Measurements from ENCODE around the gene SRSF3. TPM values are rescaled to one million over a fixed set of nuclear protein-coding genes. Genes with fewer than 3 reads are reported as not detected.

Gene SRSF3
- total RNA-seq, 1 donor: 438 TPM

GRCh38 chr6:36621371-36621855 lies 27.3 kb downstream of the SRSF3 start:
- Histone ChIP-seq H3K27me3 (ENCODE audit: insufficient read depth, low read length) (no peaks in the 10 kb centered on the region), H3K4me3 (ENCODE audit: low read length) (no peak overlapping the region), H3K9me3 (ENCODE audit: low read depth, low read length) (no peaks in the 10 kb centered on the region), H3K4me1 (ENCODE audit: insufficient read depth, low read length) (peaks cover 50% of the 10 kb centered on the region)

DNA sequence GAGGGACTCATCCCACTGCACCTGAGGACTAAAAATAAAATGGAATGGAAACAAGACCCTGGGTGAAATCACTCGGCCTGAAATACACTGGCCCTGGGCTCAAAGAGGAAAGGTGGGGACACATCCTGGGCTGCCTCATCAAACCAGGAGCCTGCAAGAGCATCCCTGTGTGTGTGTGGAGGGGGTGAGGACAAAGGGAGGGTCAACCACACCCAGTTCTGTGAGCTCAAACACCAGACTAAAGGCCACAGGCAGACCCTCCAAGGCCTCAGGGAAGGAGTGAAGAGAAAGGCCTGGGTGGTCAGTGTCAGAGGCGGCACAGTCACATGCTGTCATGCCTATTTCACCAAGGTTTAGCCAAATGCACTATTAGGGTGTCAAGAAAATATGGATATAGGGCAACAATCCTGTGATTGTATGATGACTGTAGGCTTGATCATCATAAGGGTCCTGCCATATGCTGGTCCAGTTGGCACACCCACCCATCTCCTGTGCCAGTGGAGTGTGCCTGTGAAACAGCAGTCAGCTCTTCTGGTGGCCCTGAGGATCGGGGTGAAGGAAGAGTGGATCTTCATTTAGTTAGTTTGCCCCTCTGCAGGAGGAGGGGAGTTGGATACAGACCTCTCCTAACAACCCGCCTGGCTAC lies 28.9 kb downstream of the SRSF3 start:
- Histone ChIP-seq H3K9me3 (ENCODE audit: low read depth, low read length) (no peaks in the 10 kb centered on the region), H3K27me3 (ENCODE audit: insufficient read depth, low read length) (no peaks in the 10 kb centered on the region), H3K4me1 (ENCODE audit: insufficient read depth, low read length) (peaks cover 42% of the 10 kb centered on the region), H3K4me3 (ENCODE audit: low read length) (no peak overlapping the region)

- Histone ChIP-seq H3K27me3 (ENCODE audit: insufficient read depth, low read length) (no peaks in the 10 kb centered on the region), H3K9me3 (ENCODE audit: low read depth, low read length) (no peaks in the 10 kb centered on the region), H3K4me1 (ENCODE audit: insufficient read depth, low read length) (peaks cover 43% of the 10 kb centered on the region), H3K4me3 (ENCODE audit: low read length) (no peak overlapping the region)
Measured at GRCh38 chr6:36623547-36624459, 29.6 kb downstream of the SRSF3 start.

DNA sequence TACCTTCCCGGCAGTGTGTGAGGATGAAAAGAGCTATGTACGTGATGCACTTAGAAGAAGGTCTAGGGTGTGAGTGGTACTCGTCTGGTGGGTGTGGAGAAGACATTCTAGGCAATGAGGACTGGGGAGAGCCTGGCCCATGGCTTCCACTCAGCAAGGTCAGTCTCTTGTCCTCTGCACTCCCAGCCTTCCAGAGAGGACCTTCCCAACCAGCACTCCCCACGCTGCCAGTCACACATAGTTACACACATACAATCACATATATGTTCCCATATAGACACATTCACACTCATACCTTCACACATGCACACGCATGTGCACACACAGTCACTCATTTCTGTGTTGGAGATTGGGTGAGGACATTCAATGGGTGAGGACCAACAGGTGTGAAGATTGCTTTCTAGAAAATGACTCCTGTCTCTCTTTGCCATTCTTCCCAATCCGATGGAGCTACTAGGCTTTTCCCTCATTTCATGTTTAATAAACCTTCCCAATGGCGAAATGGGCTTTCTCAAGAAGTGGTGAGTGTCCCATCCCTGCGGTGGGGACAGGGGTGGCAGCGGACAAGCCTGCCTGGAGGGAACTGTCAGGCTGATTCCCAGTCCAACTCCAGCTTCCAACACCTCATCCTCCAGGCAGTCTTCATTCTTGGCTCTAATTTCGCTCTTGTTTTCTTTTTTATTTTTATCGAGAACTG lies 30.4 kb downstream of the SRSF3 start:
- Histone ChIP-seq H3K4me1 (ENCODE audit: insufficient read depth, low read length) (peaks cover 46% of the 10 kb centered on the region), H3K9me3 (ENCODE audit: low read depth, low read length) (no peaks in the 10 kb centered on the region), H3K27me3 (ENCODE audit: insufficient read depth, low read length) (no peaks in the 10 kb centered on the region), H3K4me3 (ENCODE audit: low read length) (no peak overlapping the region)

DNA sequence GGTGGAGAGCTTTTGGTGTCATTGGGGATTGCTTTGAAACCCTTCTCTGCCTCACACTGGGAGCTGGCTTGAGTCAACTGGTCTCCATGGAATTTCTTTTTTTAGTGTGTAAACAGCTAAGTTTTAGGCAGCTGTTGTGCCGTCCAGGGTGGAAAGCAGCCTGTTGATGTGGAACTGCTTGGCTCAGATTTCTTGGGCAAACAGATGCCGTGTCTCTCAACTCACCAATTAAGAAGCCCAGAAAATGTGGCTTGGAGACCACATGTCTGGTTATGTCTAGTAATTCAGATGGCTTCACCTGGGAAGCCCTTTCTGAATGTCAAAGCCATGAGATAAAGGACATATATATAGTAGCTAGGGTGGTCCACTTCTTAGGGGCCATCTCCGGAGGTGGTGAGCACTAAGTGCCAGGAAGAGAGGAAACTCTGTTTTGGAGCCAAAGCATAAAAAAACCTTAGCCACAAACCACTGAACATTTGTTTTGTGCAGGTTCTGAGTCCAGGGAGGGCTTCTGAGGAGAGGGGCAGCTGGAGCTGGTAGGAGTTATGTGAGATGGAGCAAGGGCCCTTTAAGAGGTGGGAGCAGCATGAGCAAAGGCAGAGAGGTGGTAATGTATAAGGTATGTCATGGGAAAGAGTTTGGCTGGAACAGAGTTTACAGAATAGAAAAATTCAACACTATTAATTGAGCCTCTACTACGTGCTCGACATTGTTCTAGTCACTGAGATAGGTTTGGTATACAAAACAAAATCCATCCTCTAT lies 31.2 kb downstream of the SRSF3 start:
- H3K4me3 ChIP-seq (ENCODE audit: low read length): no peak overlapping the region
- H3K4me1 ChIP-seq (ENCODE audit: insufficient read depth, low read length): peaks cover 51% of the 10 kb centered on the region

DNA sequence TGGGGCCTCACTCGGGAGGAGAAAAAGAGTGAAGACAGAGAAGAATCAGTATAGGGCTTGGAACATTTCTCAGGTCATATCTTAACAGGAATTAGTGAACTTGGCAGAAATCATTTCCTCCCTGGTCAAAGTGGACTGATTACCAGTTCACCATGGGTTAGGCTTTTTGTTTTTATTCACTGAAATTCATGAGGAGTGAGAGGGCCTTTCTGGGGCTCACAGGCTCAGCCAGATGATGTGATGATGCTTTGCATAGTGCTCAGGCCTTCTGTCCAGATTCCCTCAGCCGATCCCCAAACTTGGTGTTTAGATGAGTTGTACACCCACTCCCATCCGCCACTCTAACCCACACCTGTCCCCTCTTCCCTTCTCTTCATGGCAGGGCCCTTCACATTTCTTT lies 32.5 kb downstream of the SRSF3 start:
- Histone ChIP-seq H3K4me3 (ENCODE audit: low read length) (no peak overlapping the region), H3K4me1 (ENCODE audit: insufficient read depth, low read length) (peaks cover 51% of the 10 kb centered on the region), H3K9me3 (ENCODE audit: low read depth, low read length) (no peaks in the 10 kb centered on the region), H3K27me3 (ENCODE audit: insufficient read depth, low read length) (no peaks in the 10 kb centered on the region)

More for the DNA sequence above, 31.2 kb downstream of the SRSF3 start:
- H3K9me3 ChIP-seq (ENCODE audit: low read depth, low read length): no peaks in the 10 kb centered on the region
- H3K27me3 ChIP-seq (ENCODE audit: insufficient read depth, low read length): no peaks in the 10 kb centered on the region

- no peak overlapping the region for H3K4me3 ChIP-seq (ENCODE audit: low read length)
- peaks cover 47% of the 10 kb centered on the region for H3K4me1 ChIP-seq (ENCODE audit: insufficient read depth, low read length)
- H3K27me3 ChIP-seq (ENCODE audit: insufficient read depth, low read length): no peaks in the 10 kb centered on the region
- H3K9me3 ChIP-seq (ENCODE audit: low read depth, low read length): no peaks in the 10 kb centered on the region
Measured at GRCh38 chr6:36627141-36627540, 33.0 kb downstream of the SRSF3 start.

DNA sequence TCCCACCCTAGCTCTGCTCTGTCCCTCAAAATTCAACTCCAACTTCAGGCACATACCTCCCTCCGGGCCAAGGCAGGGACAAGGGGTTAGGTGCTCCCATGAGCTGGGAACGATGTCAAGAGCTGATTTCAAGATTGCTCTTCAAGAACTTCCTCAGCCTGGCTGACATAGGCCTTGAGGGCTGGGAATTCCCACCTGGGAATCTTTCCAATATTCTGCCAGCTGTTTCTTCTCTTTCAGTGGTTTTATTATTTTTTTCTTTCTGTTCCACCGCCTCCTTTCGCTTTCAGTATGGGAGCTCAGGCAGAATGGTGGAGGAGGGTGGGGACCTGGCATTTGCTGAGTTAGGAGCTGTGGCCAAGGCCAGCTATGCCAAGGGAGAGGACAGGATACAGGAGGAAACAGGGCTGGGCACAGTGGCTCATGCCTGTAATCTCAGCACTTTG lies 33.7 kb downstream of the SRSF3 start:
- Histone ChIP-seq H3K27me3 (ENCODE audit: insufficient read depth, low read length) (no peaks in the 10 kb centered on the region), H3K4me3 (ENCODE audit: low read length) (no peak overlapping the region), H3K4me1 (ENCODE audit: insufficient read depth, low read length) (peaks cover 40% of the 10 kb centered on the region), H3K9me3 (ENCODE audit: low read depth, low read length) (no peaks in the 10 kb centered on the region)

DNA sequence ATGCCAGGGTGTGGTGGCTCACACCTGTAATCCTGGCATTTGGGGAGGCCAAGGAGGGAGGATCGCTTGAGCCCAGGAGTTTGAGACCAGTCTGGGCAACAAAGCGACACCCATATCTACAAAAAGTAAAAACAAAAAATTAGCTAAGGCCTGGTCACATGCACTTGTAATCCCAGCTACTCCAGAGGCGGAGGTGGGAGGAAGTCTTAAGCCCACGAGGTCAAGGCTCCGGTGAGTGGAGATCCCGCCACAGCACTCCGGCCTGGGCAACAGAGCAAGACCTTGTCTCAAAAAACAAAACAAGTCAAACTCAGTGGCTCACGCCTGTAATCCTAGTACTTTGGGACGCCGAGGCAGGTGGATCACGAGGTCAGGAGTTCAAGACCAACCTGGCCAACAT lies 35.6 kb downstream of the SRSF3 start:
- no peaks in the 10 kb centered on the region for H3K27me3 ChIP-seq (ENCODE audit: insufficient read depth, low read length)
- H3K4me1 ChIP-seq (ENCODE audit: insufficient read depth, low read length): peaks cover 25% of the 10 kb centered on the region
- H3K4me3 ChIP-seq (ENCODE audit: low read length): no peak overlapping the region
- no peaks in the 10 kb centered on the region for H3K9me3 ChIP-seq (ENCODE audit: low read depth, low read length)

DNA sequence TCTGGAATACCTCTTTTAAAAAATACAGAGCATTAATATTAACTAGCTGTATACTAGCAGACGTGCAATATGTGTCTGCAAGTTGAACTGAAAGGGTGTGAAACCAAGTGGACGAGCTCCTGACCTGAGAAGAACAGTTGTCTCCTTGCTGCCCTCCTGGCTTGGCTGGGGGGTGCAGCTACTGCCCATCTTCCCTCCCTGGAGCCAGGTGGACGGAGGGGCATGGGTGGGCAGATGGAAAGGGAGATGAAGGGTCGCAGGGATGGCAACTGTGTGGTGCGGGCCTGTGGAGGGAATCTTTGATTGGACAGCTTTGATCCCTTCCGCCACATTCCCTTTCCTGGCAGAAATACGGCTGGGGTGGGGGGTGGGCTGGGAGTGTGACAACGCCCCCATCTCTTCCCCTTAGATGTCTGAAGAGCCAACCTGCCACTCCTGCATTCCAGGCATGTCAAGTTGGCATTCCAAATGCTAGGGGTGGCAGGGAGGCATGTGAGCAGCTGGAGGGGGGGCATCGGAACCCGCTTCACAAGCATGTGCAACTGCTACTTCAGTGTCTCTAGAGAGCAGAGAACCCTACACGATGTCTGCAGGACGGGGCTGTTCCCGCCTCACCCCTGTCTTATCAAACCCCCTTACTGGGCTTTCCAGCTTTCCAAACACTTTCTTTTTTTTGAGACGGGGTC lies 37.3 kb downstream of the SRSF3 start:
- H3K27me3 ChIP-seq (ENCODE audit: insufficient read depth, low read length): no peaks in the 10 kb centered on the region
- H3K4me3 ChIP-seq (ENCODE audit: low read length): no peak overlapping the region
- H3K4me1 ChIP-seq (ENCODE audit: insufficient read depth, low read length): peaks cover 25% of the 10 kb centered on the region
- no peaks in the 10 kb centered on the region for H3K9me3 ChIP-seq (ENCODE audit: low read depth, low read length)

GRCh38 chr6:36633370-36633769 lies 39.2 kb downstream of the SRSF3 start:
- H3K4me3 ChIP-seq (ENCODE audit: low read length): no peak overlapping the region
- H3K27me3 ChIP-seq (ENCODE audit: insufficient read depth, low read length): no peaks in the 10 kb centered on the region
- peaks cover 17% of the 10 kb centered on the region for H3K4me1 ChIP-seq (ENCODE audit: insufficient read depth, low read length)
- H3K9me3 ChIP-seq (ENCODE audit: low read depth, low read length): no peaks in the 10 kb centered on the region

DNA sequence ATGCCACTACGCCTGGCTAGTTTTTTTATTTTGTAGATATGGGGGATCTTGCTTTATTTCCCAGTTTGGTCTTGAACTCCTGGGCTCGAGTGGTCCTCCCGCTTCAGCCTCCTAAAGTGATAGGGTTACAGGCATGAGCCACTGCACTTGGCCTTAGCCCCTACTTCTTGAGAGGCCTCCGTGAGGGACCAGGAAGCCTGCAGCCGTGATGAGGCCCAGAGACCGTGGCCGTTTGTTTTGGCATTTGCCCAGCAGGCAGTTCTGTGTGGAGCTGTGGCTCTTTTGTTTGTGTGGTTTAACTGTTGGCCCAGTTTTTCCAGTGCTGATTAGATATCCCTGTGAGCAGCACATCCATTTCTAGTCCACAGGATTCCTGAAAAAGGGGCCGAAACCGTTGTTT lies 39.8 kb downstream of the SRSF3 start:
- H3K9me3 ChIP-seq (ENCODE audit: low read depth, low read length): no peaks in the 10 kb centered on the region
- peaks cover 11% of the 10 kb centered on the region for H3K4me1 ChIP-seq (ENCODE audit: insufficient read depth, low read length)
- no peaks in the 10 kb centered on the region for H3K27me3 ChIP-seq (ENCODE audit: insufficient read depth, low read length)
- H3K4me3 ChIP-seq (ENCODE audit: low read length): no peak overlapping the region

GRCh38 chr6:36634317-36635108 lies 40.4 kb downstream of the SRSF3 start:
- no peaks in the 10 kb centered on the region for H3K27me3 ChIP-seq (ENCODE audit: insufficient read depth, low read length)
- no peak overlapping the region for H3K4me3 ChIP-seq (ENCODE audit: low read length)
- H3K4me1 ChIP-seq (ENCODE audit: insufficient read depth, low read length): peaks cover 5% of the 10 kb centered on the region
- H3K9me3 ChIP-seq (ENCODE audit: low read depth, low read length): no peaks in the 10 kb centered on the region
